NCI-H2029 treated with DMSO at 0.1 percent for 48 hours (cell line): ENCODE data around the gene SGMS1.

Source experiments
- DNase-seq: peaks from one replicate; lab custom pipeline; 2025; lab: John Stamatoyannopoulos, UW

Gene SGMS1

GRCh38 chr10:50610368-50610767 lies 13.4 kb downstream of the SGMS1 start:
- DNase-seq, result no peak

- DNase-seq, result no peak
Observed at GRCh38 chr10:50607356-50607925, 16.3 kb downstream of the SGMS1 start.

- DNase-seq, result peak; percentile 33
Observed at GRCh38 chr10:50605951-50606270, 17.8 kb downstream of the SGMS1 start.

- DNase-seq, result peak; percentile 33
Observed at GRCh38 chr10:50605269-50605950, 18.3 kb downstream of the SGMS1 start.

- peak; percentile 7 for DNase-seq
Observed at GRCh38 chr10:50604809-50605208, 18.9 kb downstream of the SGMS1 start.

GRCh38 chr10:50604049-50604640 lies 19.6 kb downstream of the SGMS1 start:
- peak; percentile 41 for DNase-seq

- no peak for DNase-seq
Observed at GRCh38 chr10:50603151-50603850, 20.5 kb downstream of the SGMS1 start.

GRCh38 chr10:50601974-50602373 lies 21.8 kb downstream of the SGMS1 start:
- no peak for DNase-seq

- no peak for DNase-seq
Observed at GRCh38 chr10:50600831-50601477, 22.8 kb downstream of the SGMS1 start.

GRCh38 chr10:50600286-50600685 lies 23.5 kb downstream of the SGMS1 start:
- DNase-seq, result no peak

- DNase-seq, result no peak
Observed at GRCh38 chr10:50596897-50597296, 26.9 kb downstream of the SGMS1 start.

- no peak for DNase-seq
Observed at GRCh38 chr10:50596456-50596855, 27.3 kb downstream of the SGMS1 start.

- no peak for DNase-seq
Observed at GRCh38 chr10:50595785-50596184, 28.0 kb downstream of the SGMS1 start.

GRCh38 chr10:50593523-50594376 lies 30.0 kb downstream of the SGMS1 start:
- peak; percentile 18 for DNase-seq

GRCh38 chr10:50592961-50593418 lies 30.8 kb downstream of the SGMS1 start:
- DNase-seq, result no peak

GRCh38 chr10:50590935-50591334 lies 32.8 kb downstream of the SGMS1 start:
- DNase-seq, result no peak

- DNase-seq, result no peak
Observed at GRCh38 chr10:50586740-50587088, 37.0 kb downstream of the SGMS1 start.

GRCh38 chr10:50585921-50586739 lies 37.6 kb downstream of the SGMS1 start:
- DNase-seq, result no peak

- no peak for DNase-seq
Observed at GRCh38 chr10:50582766-50583762, 40.7 kb downstream of the SGMS1 start.
